K562 (cell line): ENCODE results near the gene UVRAG. TPM values are rescaled to one million over a fixed set of nuclear protein-coding genes. Genes with fewer than 3 reads are reported as not detected.

Experiments
- ARID1B ChIP-seq: fragments of 450-650 bp; IDR thresholded peaks from 2 replicates; pipeline ENCODE4 v1.6.1; 2016; ENCODE audit warnings: antibody characterized with exemption, mild to moderate bottlenecking, inconsistent platforms
- BCLAF1 ChIP-seq, 2 experiments: fragments of 450-650 bp in 1 of 2; IDR thresholded peaks; 2 replicates each; pipeline ENCODE4 v1.6.1; 2011 to 2017; ENCODE audit warnings: low read depth in 2 of 2, antibody characterized with exemption in 1 of 2, borderline replicate concordance in 1 of 2, low read length in 1 of 2, mild to moderate bottlenecking in 1 of 2, mixed read lengths in 1 of 2; ENCODE audit not compliant: control insufficient read depth in 1 of 2
- CREB3L1 ChIP-seq: fragments of 450-650 bp; IDR thresholded peaks from 2 replicates; pipeline ENCODE4 v1.6.1; 2014; ENCODE audit warnings: low read depth, mild to moderate bottlenecking, moderate library complexity, borderline replicate concordance
- DPF2 ChIP-seq: fragments of 450-650 bp; IDR thresholded peaks from 2 replicates; pipeline ENCODE4 v1.6.1; 2016
- ESRRA ChIP-seq: fragments of 450-650 bp; IDR thresholded peaks from 2 replicates; pipeline ENCODE4 v1.6.1; 2014; ENCODE audit warnings: low read depth, mild to moderate bottlenecking, moderate library complexity, borderline replicate concordance
- GATA2 ChIP-seq: sonication (generic); formaldehyde crosslinking; IDR thresholded peaks from 2 replicates; pipeline ENCODE4 v1.4.0; 2020; ENCODE audit warnings: mild to moderate bottlenecking, missing genetic modification reagents
- MAFF ChIP-seq: IDR thresholded peaks from 2 replicates; pipeline ENCODE4 v1.6.1; 2012; ENCODE audit warnings: low read length, improper control_type of control experiment
- NFE2 ChIP-seq: IDR thresholded peaks from 2 replicates; pipeline ENCODE4 v1.6.1; 2014; ENCODE audit warnings: antibody characterized with exemption, low read depth
- RFX1 ChIP-seq: fragments of 450-650 bp; IDR thresholded peaks from 2 replicates; pipeline ENCODE4 v1.6.1; 2016; ENCODE audit warnings: mild to moderate bottlenecking, moderate library complexity
- ZBED1 ChIP-seq: IDR thresholded peaks from 2 replicates; pipeline ENCODE4 v1.6.1; 2014
- ZC3H4 ChIP-seq: sonication (generic); formaldehyde crosslinking; IDR thresholded peaks from 2 replicates; pipeline ENCODE4 v1.9.0; 2021; ENCODE audit warnings: missing genetic modification reagents, borderline replicate concordance
- ZNF212 ChIP-seq: fragments of 450-650 bp; formaldehyde crosslinking; IDR thresholded peaks from 2 replicates; pipeline ENCODE4 v1.4.0; 2020; ENCODE audit warnings: mild to moderate bottlenecking
- ZNF316 ChIP-seq: fragments of 450-650 bp; IDR thresholded peaks from 2 replicates; pipeline ENCODE4 v1.6.1; 2016
- ZNF592 ChIP-seq: fragments of 450-650 bp; IDR thresholded peaks from 2 replicates; pipeline ENCODE4 v1.6.1; 2017; ENCODE audit warnings: antibody characterized with exemption, mild to moderate bottlenecking
- ZNF707 ChIP-seq: fragments of 250-450 bp; sonication (Bioruptor Pico); conservative IDR thresholded peaks from 2 replicates; pipeline ENCODE4 v1.8.0; 2022; ENCODE audit warnings: inconsistent platforms, mild to moderate bottlenecking, moderate library complexity
- polyA plus RNA-seq, 8 experiments: library from polyadenylated mRNA; depleted of rRNA in 4 of 8; stranded (reverse) in 5 of 8; unstranded in 3 of 8; fragments of >200 nt; fragmentation: Nextera tagmentation in 2 of 8; fragmentation: Illumina TruSeq in 1 of 8; extraction: Ambion mirVana in 2 of 8; extraction: Trizol in 1 of 8; gene quantifications; 2 replicates each; pipeline versions ENCODE4 v1.2.1 to v1.2.3, GENCODE V29; 2011 to 2014; ENCODE audit warnings: inconsistent platforms in 1 of 8, missing spikeins in 1 of 8
- total RNA-seq, 7 experiments: library from RNA; depleted of rRNA in 6 of 7; stranded (reverse); fragments of >200 nt in 6 of 7; fragmentation: Illumina TruSeq in 2 of 7; extraction: Trizol in 2 of 7; gene quantifications; 2 replicates each; pipeline versions ENCODE4 v1.2.1 to v1.2.3, GENCODE V29; 2011 to 2021; ENCODE audit warnings: low replicate concordance in 1 of 7
- TF ChIP-seq, protein P1 (sequence below): fragments of 450-650 bp; IDR thresholded peaks from one replicate; pipeline ENCODE4 v1.6.1; 2018; ENCODE audit warnings: mild to moderate bottlenecking, moderate library complexity; ENCODE audit not compliant: partially characterized antibody
- TF ChIP-seq, protein P2 (sequence below): fragments of 250-450 bp; sonication (Bioruptor Pico); IDR thresholded peaks from 2 replicates; pipeline ENCODE4 v1.6.1; 2021; ENCODE audit warnings: mild to moderate bottlenecking

Gene UVRAG
- total and polyA plus RNA-seq, 9 of the 15 experiments (the other 6 are each of a cell fraction or from before 2014, with no cell fraction given): 3.1 to 17.8 (median 12.4) TPM

DNA sequence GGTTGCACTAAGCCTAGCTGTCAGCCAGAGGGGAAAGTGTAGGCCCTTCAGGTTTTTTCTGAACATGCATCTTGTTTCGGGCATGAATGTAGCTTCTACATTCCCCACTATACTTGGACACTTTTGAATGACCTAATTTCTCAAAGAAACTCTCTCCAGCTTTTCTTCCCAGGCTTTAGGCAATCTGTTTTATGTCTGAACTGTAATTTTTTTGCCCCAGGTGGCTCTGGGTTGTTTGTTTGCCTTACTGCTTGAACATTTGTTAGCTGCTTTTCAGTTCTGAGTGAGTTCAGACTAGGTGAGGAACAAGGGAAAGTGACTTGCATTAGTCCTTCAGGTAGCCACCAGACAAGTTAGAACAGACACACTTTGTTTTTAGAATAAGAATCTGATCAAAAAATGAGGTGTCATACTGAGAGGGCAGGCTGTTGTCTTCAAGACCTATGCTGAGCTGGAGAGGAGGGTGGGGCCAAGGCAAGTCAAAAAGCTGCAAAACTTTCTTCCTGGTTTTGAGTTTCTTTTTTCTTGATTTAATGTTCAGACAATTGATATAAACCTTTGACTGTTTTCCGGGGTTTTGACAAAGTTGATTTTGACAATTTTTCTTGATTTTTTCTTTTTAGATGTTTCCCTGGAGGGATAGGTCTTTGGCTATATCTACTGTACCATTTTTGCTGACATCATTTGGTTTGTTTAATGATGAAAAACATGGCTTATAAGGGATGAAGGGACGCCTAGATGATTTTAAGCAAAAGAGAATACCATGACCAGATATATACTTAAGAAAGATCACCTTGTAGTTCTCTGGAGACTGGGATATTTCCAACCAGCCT is 208.4 kb downstream of the UVRAG start (continued):
- TF ChIP-seq ZNF592 (peak; percentile 61; the same call in 1 of the 2 replicates), DPF2 (peak; percentile 64; the same call in 1 of the 2 replicates), RFX1 (no peak), ZNF707 (no peak), ZNF212 (CRISPR knock-in tag) (no peak), MAFF (0 out of 2 replicates have a peak, but pooled peaks have one; percentile 27), ARID1B (0 out of 2 replicates have a peak, but pooled peaks have one; percentile 32), CREB3L1 (no peak), ZC3H4 (no peak), ESRRA (no peak), ZBED1 (no peak), ZNF316 (peak; percentile 72; the same call in 1 of the 2 replicates), BCLAF1 (IDR thresholded peaks at IDR 0.05; ENCODE audit: borderline replicate concordance in 1 of 2, control insufficient read depth in 1 of 2, low read depth in 2 of 2, low read length in 1 of 2) (no peak), NFE2 (peak; percentile 64), GATA2 (CRISPR knock-in tag) (no peak)
- TF ChIP-seq, protein P1, sequence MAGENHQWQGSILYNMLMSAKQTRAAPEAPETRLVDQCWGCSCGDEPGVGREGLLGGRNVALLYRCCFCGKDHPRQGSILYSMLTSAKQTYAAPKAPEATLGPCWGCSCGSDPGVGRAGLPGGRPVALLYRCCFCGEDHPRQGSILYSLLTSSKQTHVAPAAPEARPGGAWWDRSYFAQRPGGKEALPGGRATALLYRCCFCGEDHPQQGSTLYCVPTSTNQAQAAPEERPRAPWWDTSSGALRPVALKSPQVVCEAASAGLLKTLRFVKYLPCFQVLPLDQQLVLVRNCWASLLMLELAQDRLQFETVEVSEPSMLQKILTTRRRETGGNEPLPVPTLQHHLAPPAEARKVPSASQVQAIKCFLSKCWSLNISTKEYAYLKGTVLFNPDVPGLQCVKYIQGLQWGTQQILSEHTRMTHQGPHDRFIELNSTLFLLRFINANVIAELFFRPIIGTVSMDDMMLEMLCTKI: no peak
- TF ChIP-seq, protein P2, sequence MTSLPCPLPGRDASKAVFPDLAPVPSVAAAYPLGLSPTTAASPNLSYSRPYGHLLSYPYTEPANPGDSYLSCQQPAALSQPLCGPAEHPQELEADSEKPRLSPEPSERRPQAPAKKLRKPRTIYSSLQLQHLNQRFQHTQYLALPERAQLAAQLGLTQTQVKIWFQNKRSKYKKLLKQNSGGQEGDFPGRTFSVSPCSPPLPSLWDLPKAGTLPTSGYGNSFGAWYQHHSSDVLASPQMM (CRISPR knock-in tag): no peak
